ENCODE data around the gene SCNN1G.
A peak's percentile ranks its signal among the peaks of the same experiment; 100 is the strongest.

Gene SCNN1G

DNA sequence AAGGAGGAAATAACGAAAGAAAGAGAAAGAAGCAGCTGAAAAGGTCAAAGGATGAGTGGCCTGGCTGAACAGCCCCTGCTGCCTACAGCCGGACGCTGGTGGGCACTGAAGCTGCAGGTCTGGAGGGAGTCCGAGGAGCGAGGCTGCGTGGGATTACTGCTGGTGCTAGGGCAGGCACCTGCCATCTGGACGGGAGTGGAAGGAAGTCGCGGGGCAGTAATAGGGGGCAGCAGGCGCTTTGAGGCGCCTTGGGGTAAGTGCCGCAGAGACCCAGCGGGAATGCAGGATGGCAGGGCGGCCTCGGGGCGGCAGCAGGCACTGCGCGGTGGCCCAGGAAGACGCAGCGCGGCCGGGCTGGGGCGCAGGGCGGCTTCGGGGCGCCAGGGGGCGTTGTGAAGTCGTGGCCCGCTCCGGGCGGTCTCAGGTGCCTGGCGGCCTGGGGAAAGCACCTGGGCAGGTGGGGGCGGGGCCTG is 303 bp upstream of the SCNN1G start:
- H3K36me3 ChIP-seq = no peaks in the 10 kb centered on the region
- TF ChIP-seq, protein P1, sequence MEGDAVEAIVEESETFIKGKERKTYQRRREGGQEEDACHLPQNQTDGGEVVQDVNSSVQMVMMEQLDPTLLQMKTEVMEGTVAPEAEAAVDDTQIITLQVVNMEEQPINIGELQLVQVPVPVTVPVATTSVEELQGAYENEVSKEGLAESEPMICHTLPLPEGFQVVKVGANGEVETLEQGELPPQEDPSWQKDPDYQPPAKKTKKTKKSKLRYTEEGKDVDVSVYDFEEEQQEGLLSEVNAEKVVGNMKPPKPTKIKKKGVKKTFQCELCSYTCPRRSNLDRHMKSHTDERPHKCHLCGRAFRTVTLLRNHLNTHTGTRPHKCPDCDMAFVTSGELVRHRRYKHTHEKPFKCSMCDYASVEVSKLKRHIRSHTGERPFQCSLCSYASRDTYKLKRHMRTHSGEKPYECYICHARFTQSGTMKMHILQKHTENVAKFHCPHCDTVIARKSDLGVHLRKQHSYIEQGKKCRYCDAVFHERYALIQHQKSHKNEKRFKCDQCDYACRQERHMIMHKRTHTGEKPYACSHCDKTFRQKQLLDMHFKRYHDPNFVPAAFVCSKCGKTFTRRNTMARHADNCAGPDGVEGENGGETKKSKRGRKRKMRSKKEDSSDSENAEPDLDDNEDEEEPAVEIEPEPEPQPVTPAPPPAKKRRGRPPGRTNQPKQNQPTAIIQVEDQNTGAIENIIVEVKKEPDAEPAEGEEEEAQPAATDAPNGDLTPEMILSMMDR (IDR thresholded peaks at IDR 0.05; ENCODE audit: low read depth, low read length) = peak; percentile 97
- no peaks in the 10 kb centered on the region for H3K9me3 ChIP-seq (ENCODE audit: severe bottlenecking)
- peak overlapping the region; percentile 49 for H3K4me3 ChIP-seq (ENCODE audit: low read depth, low read length)
- no peaks in the 10 kb centered on the region for H3K27me3 ChIP-seq (ENCODE audit: insufficient read depth, low read depth, severe bottlenecking)
- H3K27ac ChIP-seq = no peak overlapping the region; the same call in 1 of the 2 replicates
- DNase-seq = peak; percentile 91

DNA sequence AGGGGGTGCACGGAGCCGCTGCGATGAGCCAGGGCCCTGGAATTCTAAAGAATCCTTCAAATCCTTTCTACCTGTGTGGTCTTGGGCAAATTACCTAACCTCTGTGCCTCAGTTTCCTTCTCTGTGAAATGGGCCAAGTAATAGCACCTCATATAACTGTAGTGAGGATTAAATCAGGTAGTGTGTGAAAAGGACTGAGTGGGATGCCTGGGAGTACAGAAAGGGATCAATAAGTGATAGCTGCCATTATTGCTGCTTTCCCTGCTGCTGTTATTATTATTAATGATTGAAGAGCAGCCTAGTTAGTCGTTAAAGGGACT is 958 bp downstream of the SCNN1G start:
- H3K27ac ChIP-seq = no peak overlapping the region
- DNase-seq = no peak
- no peaks in the 10 kb centered on the region for H3K27me3 ChIP-seq (ENCODE audit: insufficient read depth, low read depth, severe bottlenecking)
- no peaks in the 10 kb centered on the region for H3K9me3 ChIP-seq (ENCODE audit: severe bottlenecking)
- H3K4me3 ChIP-seq (ENCODE audit: low read depth, low read length) = peak overlapping the region; percentile 49
- TF ChIP-seq, protein P1 (IDR thresholded peaks at IDR 0.05; ENCODE audit: low read depth, low read length) = no peak
- no peaks in the 10 kb centered on the region for H3K36me3 ChIP-seq

DNA sequence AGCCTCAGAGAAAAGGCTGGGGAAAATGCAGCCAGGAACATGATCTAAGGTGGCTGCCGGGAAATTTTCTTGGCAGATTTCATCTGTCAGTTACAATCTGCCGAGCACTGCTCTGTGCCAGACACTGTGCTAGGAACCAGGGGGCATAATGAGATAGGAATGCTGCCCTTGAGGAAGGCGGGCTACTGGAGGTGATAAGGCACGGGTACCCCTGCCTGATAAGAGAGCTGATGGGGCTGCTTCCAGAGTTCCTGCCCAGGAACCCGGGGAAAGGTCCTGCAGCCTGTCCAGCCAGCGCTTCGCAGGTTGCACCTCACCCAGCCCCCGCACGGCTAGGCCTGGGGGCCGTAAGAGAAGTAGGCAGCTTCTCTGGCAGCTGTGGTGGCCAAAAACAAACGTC is 3.1 kb downstream of the SCNN1G start:
- Histone ChIP-seq H3K4me3 (ENCODE audit: low read depth, low read length) (no peak overlapping the region), H3K9me3 (ENCODE audit: severe bottlenecking) (no peaks in the 10 kb centered on the region), H3K27me3 (ENCODE audit: insufficient read depth, low read depth, severe bottlenecking) (no peaks in the 10 kb centered on the region), H3K27ac (no peak overlapping the region), H3K36me3 (no peaks in the 10 kb centered on the region)
- TF ChIP-seq, protein P1 (IDR thresholded peaks at IDR 0.05; ENCODE audit: low read depth, low read length) = no peak
- DNase-seq = no peak

DNA sequence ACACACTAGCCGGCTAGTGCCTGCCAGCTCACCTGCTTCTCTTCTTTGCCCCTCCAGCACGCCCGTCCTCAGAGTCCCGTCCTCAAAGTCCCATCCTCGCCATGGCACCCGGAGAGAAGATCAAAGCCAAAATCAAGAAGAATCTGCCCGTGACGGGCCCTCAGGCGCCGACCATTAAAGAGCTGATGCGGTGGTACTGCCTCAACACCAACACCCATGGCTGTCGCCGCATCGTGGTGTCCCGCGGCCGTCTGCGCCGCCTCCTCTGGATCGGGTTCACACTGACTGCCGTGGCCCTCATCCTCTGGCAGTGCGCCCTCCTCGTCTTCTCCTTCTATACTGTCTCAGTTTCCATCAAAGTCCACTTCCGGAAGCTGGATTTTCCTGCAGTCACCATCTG is 3.6 kb downstream of the SCNN1G start:
- Histone ChIP-seq H3K36me3 (no peaks in the 10 kb centered on the region), H3K9me3 (ENCODE audit: severe bottlenecking) (no peaks in the 10 kb centered on the region), H3K4me3 (ENCODE audit: low read depth, low read length) (no peak overlapping the region), H3K27me3 (ENCODE audit: insufficient read depth, low read depth, severe bottlenecking) (no peaks in the 10 kb centered on the region), H3K27ac (no peak overlapping the region)
- TF ChIP-seq, protein P1 (IDR thresholded peaks at IDR 0.05; ENCODE audit: low read depth, low read length) = no peak
- DNase-seq = no peak

DNA sequence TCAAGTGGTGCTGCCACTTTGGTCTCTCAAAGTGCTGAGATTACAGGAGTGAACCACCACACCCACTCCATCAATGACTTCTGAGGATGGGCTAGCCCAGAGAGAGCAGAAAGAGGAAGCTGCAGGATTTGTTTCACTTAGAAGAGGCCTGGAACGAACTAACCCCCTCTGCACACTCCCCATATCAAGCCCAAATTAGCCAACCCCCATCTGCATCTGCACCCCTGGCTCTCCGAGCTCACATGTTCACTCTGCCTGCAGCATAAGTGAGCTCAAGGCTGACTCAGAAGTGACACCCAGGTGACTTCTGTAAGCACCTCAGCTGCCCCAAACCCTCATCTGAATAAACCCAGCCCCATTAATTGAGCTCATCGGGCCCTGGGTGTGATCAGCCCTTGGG is 4.8 kb downstream of the SCNN1G start:
- Histone ChIP-seq H3K4me3 (ENCODE audit: low read depth, low read length) (no peak overlapping the region), H3K9me3 (ENCODE audit: severe bottlenecking) (no peaks in the 10 kb centered on the region), H3K27me3 (ENCODE audit: insufficient read depth, low read depth, severe bottlenecking) (no peaks in the 10 kb centered on the region), H3K27ac (no peak overlapping the region), H3K36me3 (no peaks in the 10 kb centered on the region)
- TF ChIP-seq, protein P1 (IDR thresholded peaks at IDR 0.05; ENCODE audit: low read depth, low read length) = no peak
- no peak for DNase-seq

DNA sequence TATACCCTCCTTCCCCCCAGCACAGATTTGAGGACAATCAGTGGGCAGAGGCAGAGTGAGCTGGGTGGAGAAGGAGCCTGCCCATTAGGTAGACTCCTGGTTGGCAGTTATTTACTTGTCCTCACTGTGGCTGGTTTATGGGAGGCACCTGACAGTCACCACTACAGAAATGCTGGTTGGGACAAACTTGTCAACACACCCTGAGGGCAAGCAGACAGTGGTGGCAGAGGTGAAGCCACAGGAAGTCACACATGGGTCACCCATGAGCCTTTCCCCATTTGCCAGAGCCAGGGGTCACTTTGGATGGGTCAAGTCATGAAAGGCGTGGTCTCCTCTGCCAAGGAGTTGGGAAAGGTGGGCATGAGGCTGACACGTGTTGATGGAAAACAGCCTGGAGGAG is 6.4 kb downstream of the SCNN1G start:
- no peak for DNase-seq
- Histone ChIP-seq H3K36me3 (no peaks in the 10 kb centered on the region), H3K9me3 (ENCODE audit: severe bottlenecking) (no peaks in the 10 kb centered on the region), H3K27me3 (ENCODE audit: insufficient read depth, low read depth, severe bottlenecking) (no peaks in the 10 kb centered on the region), H3K4me3 (ENCODE audit: low read depth, low read length) (no peak overlapping the region), H3K27ac (no peak overlapping the region)
- TF ChIP-seq, protein P1 (IDR thresholded peaks at IDR 0.05; ENCODE audit: low read depth, low read length) = no peak
